KMS-11 (cell line): ENCODE measurements around the gene SEC61B.
"Not testable (repeated sequence)": the region's sequence is repeated elsewhere in the genome, so short reads cannot be mapped to it uniquely, and the experiment has no call there.

Experiments
- H2AFZ ChIP-seq: fragments of 200-600 bp; sonication (generic); 2 replicates; pipeline ENCODE4 v1.6.1; 2016; ENCODE audit warnings: antibody characterized with exemption, mixed run types, low read depth
- H3K27ac ChIP-seq: fragments of 200-600 bp; sonication (generic); 2 replicates; pipeline ENCODE4 v1.6.1; 2016; ENCODE audit warnings: mild to moderate bottlenecking, mixed run types
- H3K27me3 ChIP-seq: fragments of 200-600 bp; sonication (generic); 2 replicates; pipeline ENCODE4 v1.6.1; 2017; ENCODE audit warnings: mild to moderate bottlenecking, low read depth, mixed run types, moderate library complexity; ENCODE audit not compliant: insufficient read depth
- H3K36me3 ChIP-seq: fragments of 200-600 bp; sonication (generic); 2 replicates; pipeline ENCODE4 v1.6.1; 2017; ENCODE audit warnings: mild to moderate bottlenecking, mixed run types; ENCODE audit not compliant: insufficient read depth
- H3K4me1 ChIP-seq: fragments of 200-600 bp; sonication (generic); 2 replicates; pipeline ENCODE4 v1.6.1; 2016; ENCODE audit warnings: mild to moderate bottlenecking, low read depth, mixed run types; ENCODE audit not compliant: poor library complexity, severe bottlenecking
- H3K4me2 ChIP-seq: fragments of 200-600 bp; sonication (generic); 2 replicates; pipeline ENCODE4 v1.7.0; 2016; ENCODE audit warnings: mild to moderate bottlenecking, mixed run types
- H3K4me3 ChIP-seq: fragments of 200-600 bp; sonication (generic); IDR thresholded peaks from 2 replicates; pipeline ENCODE4 v1.6.1; 2017; ENCODE audit warnings: low read depth, low read length, mixed read lengths; ENCODE audit not compliant: insufficient read depth
- H3K79me2 ChIP-seq: fragments of 200-600 bp; sonication (generic); 2 replicates; pipeline ENCODE4 v1.6.1; 2016; ENCODE audit warnings: low read depth, mixed run types; ENCODE audit not compliant: insufficient read depth
- H3K9ac ChIP-seq: fragments of 200-600 bp; sonication (generic); 2 replicates; pipeline ENCODE4 v1.6.1; 2016; ENCODE audit warnings: mild to moderate bottlenecking, mixed run types
- H4K20me1 ChIP-seq: fragments of 200-600 bp; sonication (generic); 2 replicates; pipeline ENCODE4 v1.6.1; 2016; ENCODE audit warnings: mild to moderate bottlenecking, mixed run types; ENCODE audit not compliant: insufficient read depth
- TF ChIP-seq, protein P1 (sequence below): fragments of 200-600 bp; sonication (generic); conservative IDR thresholded peaks from 2 replicates; pipeline ENCODE4 v1.6.1; 2017; ENCODE audit warnings: low read depth, mild to moderate bottlenecking, antibody characterized with exemption, low read length, moderate library complexity, mixed read lengths

SEC61B gene

DNA sequence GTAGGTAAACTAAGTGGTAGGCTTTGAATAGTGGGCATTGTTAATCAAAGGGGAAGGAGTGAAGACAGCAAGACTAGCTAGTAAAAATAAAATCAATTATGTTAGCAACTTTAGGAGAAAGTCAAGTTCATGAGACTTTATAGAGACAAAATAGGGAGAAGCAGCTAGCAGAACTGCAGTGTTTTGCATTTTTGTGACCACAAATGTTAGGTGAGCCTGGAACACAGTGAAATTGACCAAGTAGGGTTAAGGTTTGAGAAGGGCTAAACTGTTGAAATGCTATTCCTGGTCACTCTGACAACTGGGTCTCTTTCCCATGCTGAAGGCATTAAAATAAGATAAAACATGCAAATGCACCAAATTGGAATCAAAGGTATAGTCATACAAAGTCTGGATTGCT lies 13.0 kb downstream of the SEC61B start:
- Histone ChIP-seq H4K20me1 (no peaks in the 10 kb centered on the region), H3K9ac (peak overlapping the region; percentile 37; the same call in 1 of the 2 replicates), H3K27ac (peak overlapping the region; percentile 86), H3K4me3 (no peak overlapping the region), H3K36me3 (no peaks in the 10 kb centered on the region; the same call in 1 of the 2 replicates), H3K4me1 (peaks cover 94% of the 10 kb centered on the region), H2AFZ (no peak overlapping the region), H3K4me2 (peak overlapping the region; percentile 79), H3K27me3 (no peaks in the 10 kb centered on the region), H3K79me2 (no peaks in the 10 kb centered on the region)
- TF ChIP-seq, protein P1, sequence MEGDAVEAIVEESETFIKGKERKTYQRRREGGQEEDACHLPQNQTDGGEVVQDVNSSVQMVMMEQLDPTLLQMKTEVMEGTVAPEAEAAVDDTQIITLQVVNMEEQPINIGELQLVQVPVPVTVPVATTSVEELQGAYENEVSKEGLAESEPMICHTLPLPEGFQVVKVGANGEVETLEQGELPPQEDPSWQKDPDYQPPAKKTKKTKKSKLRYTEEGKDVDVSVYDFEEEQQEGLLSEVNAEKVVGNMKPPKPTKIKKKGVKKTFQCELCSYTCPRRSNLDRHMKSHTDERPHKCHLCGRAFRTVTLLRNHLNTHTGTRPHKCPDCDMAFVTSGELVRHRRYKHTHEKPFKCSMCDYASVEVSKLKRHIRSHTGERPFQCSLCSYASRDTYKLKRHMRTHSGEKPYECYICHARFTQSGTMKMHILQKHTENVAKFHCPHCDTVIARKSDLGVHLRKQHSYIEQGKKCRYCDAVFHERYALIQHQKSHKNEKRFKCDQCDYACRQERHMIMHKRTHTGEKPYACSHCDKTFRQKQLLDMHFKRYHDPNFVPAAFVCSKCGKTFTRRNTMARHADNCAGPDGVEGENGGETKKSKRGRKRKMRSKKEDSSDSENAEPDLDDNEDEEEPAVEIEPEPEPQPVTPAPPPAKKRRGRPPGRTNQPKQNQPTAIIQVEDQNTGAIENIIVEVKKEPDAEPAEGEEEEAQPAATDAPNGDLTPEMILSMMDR, result no peak

DNA sequence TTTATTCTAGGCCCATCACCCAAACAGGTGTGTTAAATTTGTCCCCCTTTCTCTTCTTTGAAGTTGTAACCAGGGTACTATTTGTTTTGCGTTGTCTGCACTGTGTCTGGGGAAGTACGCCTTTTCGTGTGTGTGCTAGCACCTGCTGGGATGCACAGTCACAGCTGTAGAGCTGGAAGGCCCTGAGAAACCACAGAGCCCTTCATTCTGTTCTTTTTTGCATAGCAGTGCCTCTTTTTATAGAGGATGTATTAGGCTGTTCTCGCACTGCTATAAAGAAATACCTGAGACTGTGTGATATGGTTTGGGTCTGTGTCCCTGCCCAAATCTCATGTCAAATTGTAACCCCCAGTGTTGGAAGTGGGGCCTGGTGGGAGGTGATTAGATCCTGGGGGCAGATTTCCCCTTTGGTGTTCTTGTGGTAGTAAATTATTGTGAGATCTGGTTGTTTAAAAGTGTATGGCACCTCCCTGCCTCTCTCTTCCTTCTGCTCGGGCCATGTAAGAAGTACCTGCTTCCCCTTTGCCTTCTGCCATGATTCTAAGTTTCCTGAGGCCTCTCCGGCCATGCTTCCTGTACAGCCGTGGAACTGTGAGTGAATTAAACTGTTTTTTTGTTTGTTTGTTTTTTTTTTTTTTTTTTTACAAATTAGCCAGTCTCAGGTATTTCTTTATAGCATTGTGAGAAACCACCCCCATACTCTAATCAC lies 14.0 kb downstream of the SEC61B start:
- Histone ChIP-seq H3K79me2 (no peaks in the 10 kb centered on the region), H4K20me1 (no peaks in the 10 kb centered on the region), H3K4me3 (no peak overlapping the region), H3K4me2 (peak overlapping the region; percentile 79), H3K27ac (peak overlapping the region; percentile 86), H2AFZ (no peak overlapping the region; the same call in 1 of the 2 replicates), H3K4me1 (peaks cover 89% of the 10 kb centered on the region), H3K9ac (peak overlapping the region; percentile 37; the same call in 1 of the 2 replicates), H3K36me3 (no peaks in the 10 kb centered on the region), H3K27me3 (no peaks in the 10 kb centered on the region)
- TF ChIP-seq, protein P1, result no peak

DNA sequence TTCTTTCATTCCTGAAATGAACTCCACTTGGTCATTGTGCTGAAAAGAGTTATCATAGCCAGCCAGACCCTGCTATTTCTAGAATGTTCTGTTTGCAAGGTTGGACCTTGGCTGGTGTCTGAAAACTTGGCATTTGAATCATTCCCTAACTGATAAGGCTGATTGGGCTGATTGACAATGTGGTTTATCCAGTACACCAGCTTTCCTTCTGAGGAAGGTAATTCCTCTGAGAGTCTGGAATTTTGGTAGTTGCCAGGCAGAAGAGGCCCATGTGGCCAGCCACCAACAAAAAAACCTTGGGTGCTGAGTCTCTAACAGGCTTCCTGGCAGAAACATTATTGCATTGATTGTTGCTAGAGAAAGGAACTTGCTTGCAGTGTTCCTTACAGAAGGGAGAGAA lies 15.3 kb downstream of the SEC61B start:
- peak overlapping the region; percentile 79; the same call in 1 of the 2 replicates for H3K4me2 ChIP-seq

DNA sequence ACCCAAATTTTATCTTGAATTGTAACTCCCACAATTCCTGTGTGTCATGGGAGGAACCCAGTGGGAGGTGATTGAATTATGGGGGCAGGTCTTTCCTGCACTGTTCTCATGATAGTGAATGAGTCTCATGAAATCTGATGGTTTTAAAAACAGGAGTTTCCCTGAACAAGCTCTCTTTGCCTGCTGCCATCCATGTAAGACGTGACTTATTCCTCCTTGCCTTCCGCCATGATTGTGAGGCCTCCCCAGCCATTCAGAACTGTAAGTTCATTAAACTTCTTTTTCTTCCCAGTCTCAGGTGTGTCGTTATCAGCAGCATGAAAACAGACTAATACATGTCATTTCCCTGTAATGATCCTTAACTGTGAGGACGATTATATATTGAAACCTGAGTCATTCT lies 15.8 kb downstream of the SEC61B start:
- not testable (repeated sequence) for H3K4me3 ChIP-seq, H3K9ac ChIP-seq, H4K20me1 ChIP-seq, H3K79me2 ChIP-seq, H3K27me3 ChIP-seq, H3K36me3 ChIP-seq, H2AFZ ChIP-seq
- peak overlapping the region; percentile 79; the same call in 1 of the 2 replicates for H3K4me2 ChIP-seq
- H3K4me1 ChIP-seq, result peaks cover 72% of the 10 kb centered on the region
- H3K27ac ChIP-seq, result peak overlapping the region; percentile 86; the same call in 1 of the 2 replicates

More for the DNA sequence above, 15.3 kb downstream of the SEC61B start:
- Histone ChIP-seq H3K9ac (no peak overlapping the region; the same call in 1 of the 2 replicates), H3K4me3 (no peak overlapping the region), H2AFZ (no peak overlapping the region), H3K36me3 (no peaks in the 10 kb centered on the region), H4K20me1 (no peaks in the 10 kb centered on the region), H3K27me3 (no peaks in the 10 kb centered on the region), H3K79me2 (no peaks in the 10 kb centered on the region), H3K27ac (peak overlapping the region; percentile 86), H3K4me1 (peaks cover 77% of the 10 kb centered on the region)
- TF ChIP-seq, protein P1, result no peak

DNA sequence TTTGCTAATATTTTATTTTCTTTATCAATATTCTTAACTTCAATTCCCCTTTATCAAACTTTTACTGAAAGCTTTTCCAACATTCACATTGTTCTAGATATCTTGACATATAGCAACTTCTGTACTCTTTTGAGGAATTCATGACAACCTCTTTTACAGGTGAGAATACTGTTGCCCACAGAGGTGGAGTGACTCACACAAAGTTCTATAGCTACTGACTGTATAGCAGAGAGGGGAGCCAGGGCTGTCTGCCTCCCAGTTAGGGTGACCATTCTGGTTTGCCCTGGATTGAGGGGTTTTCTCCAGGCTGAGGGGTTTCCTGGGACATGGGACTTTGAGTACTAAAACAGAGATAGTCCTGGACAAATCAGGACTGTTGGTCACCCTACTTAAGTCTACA lies 16.2 kb downstream of the SEC61B start:
- no peak overlapping the region for H3K9ac ChIP-seq
- TF ChIP-seq, protein P1, result no peak
- no peak overlapping the region for H2AFZ ChIP-seq
- H3K4me1 ChIP-seq, result peaks cover 71% of the 10 kb centered on the region
- 0 out of 2 replicates have a peak overlapping the region, but pooled peaks have one; percentile 86 for H3K27ac ChIP-seq
- no peak overlapping the region for H3K4me3 ChIP-seq
- H3K36me3 ChIP-seq, result no peaks in the 10 kb centered on the region
- no peak overlapping the region; the same call in 1 of the 2 replicates for H3K4me2 ChIP-seq
- H4K20me1 ChIP-seq, result no peaks in the 10 kb centered on the region
- no peaks in the 10 kb centered on the region for H3K79me2 ChIP-seq
- no peaks in the 10 kb centered on the region for H3K27me3 ChIP-seq
